ENCODE data around the gene KRI1.

- TF ChIP-seq YY1 (IDR thresholded peaks at IDR 0.05): no peak
- no peak for TF ChIP-seq ATF3 (IDR thresholded peaks at IDR 0.05)
- TF ChIP-seq ZBTB33 (IDR thresholded peaks at IDR 0.05): no peak
- no peak for TF ChIP-seq CTCF (IDR thresholded peaks at IDR 0.05; ENCODE audit: low read depth, low read length, missing input control)
- TF ChIP-seq JUND (IDR thresholded peaks at IDR 0.05): no peak
- peak; percentile 45 to 56 for TF ChIP-seq HNF4A (conservative IDR thresholded peaks at IDR 0.05)
- no peak for TF ChIP-seq TAF1 (conservative IDR thresholded peaks at IDR 0.05)
- TF ChIP-seq REST (IDR thresholded peaks at IDR 0.05): no peak
- peak; percentile 11 to 52 for TF ChIP-seq RXRA (IDR thresholded peaks at IDR 0.05)
- TF ChIP-seq MAX (IDR thresholded peaks at IDR 0.05): no peak
- TF ChIP-seq EGR1 (IDR thresholded peaks at IDR 0.05; ENCODE audit: low read depth in 2 of 2): no peak
- TF ChIP-seq GABPA (IDR thresholded peaks at IDR 0.05 in 1 of 2, conservative IDR thresholded peaks at IDR 0.05 in 1 of 2): no peak
Measured at GRCh38 chr19:10544753-10545251, 21.0 kb downstream of the KRI1 start.
